Measurements from ENCODE around the gene CALN1.

Gene CALN1

GRCh38 chr7:72313906-72314305 lies 98.2 kb downstream of the CALN1 start:
- no peak overlapping the region for H3K9ac ChIP-seq
- no peak overlapping the region for H3K4me2 ChIP-seq
- no peaks in the 10 kb centered on the region for H3K4me1 ChIP-seq
- TF ChIP-seq Cebpa-rat (IDR thresholded peaks at IDR 0.05), result no peak
- no peak overlapping the region for H3K4me3 ChIP-seq
- no peak overlapping the region for H3K27ac ChIP-seq
- H4K20me1 ChIP-seq, result no peaks in the 10 kb centered on the region
- H3K36me3 ChIP-seq, result no peaks in the 10 kb centered on the region
- no peaks in the 10 kb centered on the region for H3K9me3 ChIP-seq
- H3K27me3 ChIP-seq, result no peaks in the 10 kb centered on the region

DNA sequence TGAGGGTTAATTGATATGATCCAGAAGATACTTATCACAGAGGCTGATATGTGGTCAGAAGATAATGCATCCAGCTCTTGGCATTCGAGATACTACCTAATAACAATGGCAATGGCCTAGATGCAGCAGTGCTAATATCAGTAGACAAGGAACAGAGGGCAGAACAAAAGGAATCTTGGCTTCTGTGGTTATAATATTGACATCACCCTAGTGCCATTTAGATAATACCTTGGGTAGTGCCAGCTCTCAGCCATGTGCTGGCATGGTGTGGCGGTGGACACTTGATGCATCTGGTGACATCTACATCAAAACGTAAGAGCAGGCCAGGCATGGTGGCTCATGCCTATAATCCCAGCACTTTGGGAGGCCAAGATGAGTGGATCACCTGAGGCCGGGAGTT lies 101.8 kb downstream of the CALN1 start:
- H3K9me3 ChIP-seq, result no peaks in the 10 kb centered on the region
- no peaks in the 10 kb centered on the region for H4K20me1 ChIP-seq
- no peaks in the 10 kb centered on the region for H3K36me3 ChIP-seq
- H3K4me2 ChIP-seq, result no peak overlapping the region
- H3K4me1 ChIP-seq, result no peaks in the 10 kb centered on the region
- no peak for TF ChIP-seq Cebpa-rat (IDR thresholded peaks at IDR 0.05)
- H3K27ac ChIP-seq, result no peak overlapping the region
- H3K9ac ChIP-seq, result no peak overlapping the region
- H3K4me3 ChIP-seq, result no peak overlapping the region
- no peaks in the 10 kb centered on the region for H3K27me3 ChIP-seq

DNA sequence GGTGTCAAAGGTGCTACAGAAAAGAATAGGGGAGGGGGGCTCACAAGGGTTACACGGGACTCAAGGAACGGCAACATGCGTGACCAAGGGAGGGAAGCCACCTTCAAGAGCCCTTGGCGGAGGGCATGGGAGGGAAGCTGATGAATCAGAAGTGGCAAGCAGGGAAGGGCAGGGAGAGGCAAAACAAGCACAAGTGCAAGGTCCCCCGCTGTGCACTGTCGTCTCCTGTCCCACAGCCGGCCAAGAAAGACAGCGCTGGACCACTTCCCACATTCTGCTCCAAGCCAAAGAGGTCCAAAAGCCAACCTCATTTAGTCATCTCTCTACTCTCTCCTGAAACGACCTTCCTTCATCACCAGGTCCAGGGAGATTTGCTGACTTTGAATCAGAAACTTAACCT lies 102.7 kb downstream of the CALN1 start:
- H4K20me1 ChIP-seq, result no peaks in the 10 kb centered on the region
- no peaks in the 10 kb centered on the region for H3K27me3 ChIP-seq
- no peak for TF ChIP-seq Cebpa-rat (IDR thresholded peaks at IDR 0.05)
- H3K36me3 ChIP-seq, result no peaks in the 10 kb centered on the region
- no peak overlapping the region for H3K4me2 ChIP-seq
- no peaks in the 10 kb centered on the region for H3K9me3 ChIP-seq
- no peak overlapping the region for H3K9ac ChIP-seq
- H3K4me1 ChIP-seq, result no peaks in the 10 kb centered on the region
- no peak overlapping the region for H3K27ac ChIP-seq
- H3K4me3 ChIP-seq, result no peak overlapping the region

GRCh38 chr7:72308986-72309385 lies 103.2 kb downstream of the CALN1 start:
- Histone ChIP-seq H3K4me3 (no peak overlapping the region), H3K27me3 (no peaks in the 10 kb centered on the region), H3K4me1 (no peaks in the 10 kb centered on the region), H3K27ac (no peak overlapping the region), H3K9me3 (no peaks in the 10 kb centered on the region), H3K36me3 (no peaks in the 10 kb centered on the region), H3K4me2 (no peak overlapping the region), H3K9ac (no peak overlapping the region), H4K20me1 (no peaks in the 10 kb centered on the region)
- TF ChIP-seq Cebpa-rat (IDR thresholded peaks at IDR 0.05), result no peak

GRCh38 chr7:72307566-72307965 lies 104.6 kb downstream of the CALN1 start:
- Histone ChIP-seq H3K36me3 (no peaks in the 10 kb centered on the region), H3K4me2 (no peak overlapping the region)

DNA sequence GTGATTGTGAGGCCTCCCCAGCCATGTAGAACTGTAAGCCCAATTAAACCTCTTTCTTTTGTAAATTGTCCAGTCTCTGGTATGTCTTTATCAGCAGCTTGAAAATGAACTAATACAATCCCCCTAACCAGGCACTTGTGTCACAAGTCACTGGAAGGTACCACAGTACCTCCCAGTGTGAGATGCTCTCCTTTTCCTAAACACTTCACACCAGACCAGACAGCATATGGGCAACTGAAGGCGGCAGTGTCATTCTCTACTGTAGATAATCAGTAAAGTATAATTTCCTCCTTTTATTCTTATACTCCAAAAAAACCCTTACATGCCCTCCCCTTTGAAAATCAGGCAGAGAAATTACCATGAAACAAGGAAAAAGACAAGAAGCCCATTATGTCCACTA lies 113.2 kb downstream of the CALN1 start:
- H4K20me1 ChIP-seq, result no peaks in the 10 kb centered on the region
- H3K4me3 ChIP-seq, result no peak overlapping the region
- H3K27ac ChIP-seq, result no peak overlapping the region
- H3K9ac ChIP-seq, result no peak overlapping the region
- no peaks in the 10 kb centered on the region for H3K4me1 ChIP-seq
- H3K36me3 ChIP-seq, result no peaks in the 10 kb centered on the region
- no peaks in the 10 kb centered on the region for H3K9me3 ChIP-seq
- no peak overlapping the region for H3K4me2 ChIP-seq
- TF ChIP-seq Cebpa-rat (IDR thresholded peaks at IDR 0.05), result no peak
- no peaks in the 10 kb centered on the region for H3K27me3 ChIP-seq

More at GRCh38 chr7:72307566-72307965, 104.6 kb downstream of the CALN1 start:
- TF ChIP-seq Cebpa-rat (IDR thresholded peaks at IDR 0.05), result no peak
- Histone ChIP-seq H3K4me3 (no peak overlapping the region), H3K9ac (no peak overlapping the region), H4K20me1 (no peaks in the 10 kb centered on the region), H3K27ac (no peak overlapping the region), H3K4me1 (no peaks in the 10 kb centered on the region), H3K27me3 (no peaks in the 10 kb centered on the region), H3K9me3 (no peaks in the 10 kb centered on the region)

- Histone ChIP-seq H4K20me1 (no peaks in the 10 kb centered on the region), H3K4me2 (no peak overlapping the region), H3K9ac (no peak overlapping the region), H3K4me3 (no peak overlapping the region), H3K9me3 (no peaks in the 10 kb centered on the region), H3K4me1 (no peaks in the 10 kb centered on the region), H3K36me3 (no peaks in the 10 kb centered on the region), H3K27me3 (no peaks in the 10 kb centered on the region), H3K27ac (no peak overlapping the region)
- TF ChIP-seq Cebpa-rat (IDR thresholded peaks at IDR 0.05), result no peak
These were observed 114.0 kb downstream of the CALN1 start for GRCh38 chr7:72298091-72298490.

- Histone ChIP-seq H4K20me1 (no peaks in the 10 kb centered on the region), H3K4me2 (no peak overlapping the region), H3K36me3 (no peaks in the 10 kb centered on the region), H3K4me3 (no peak overlapping the region), H3K9ac (no peak overlapping the region), H3K27ac (no peak overlapping the region), H3K4me1 (peaks cover 4% of the 10 kb centered on the region; the same call in 1 of the 2 replicates), H3K27me3 (no peaks in the 10 kb centered on the region), H3K9me3 (no peaks in the 10 kb centered on the region)
- TF ChIP-seq Cebpa-rat (IDR thresholded peaks at IDR 0.05), result no peak
These were observed 114.5 kb downstream of the CALN1 start for GRCh38 chr7:72297636-72298035.

DNA sequence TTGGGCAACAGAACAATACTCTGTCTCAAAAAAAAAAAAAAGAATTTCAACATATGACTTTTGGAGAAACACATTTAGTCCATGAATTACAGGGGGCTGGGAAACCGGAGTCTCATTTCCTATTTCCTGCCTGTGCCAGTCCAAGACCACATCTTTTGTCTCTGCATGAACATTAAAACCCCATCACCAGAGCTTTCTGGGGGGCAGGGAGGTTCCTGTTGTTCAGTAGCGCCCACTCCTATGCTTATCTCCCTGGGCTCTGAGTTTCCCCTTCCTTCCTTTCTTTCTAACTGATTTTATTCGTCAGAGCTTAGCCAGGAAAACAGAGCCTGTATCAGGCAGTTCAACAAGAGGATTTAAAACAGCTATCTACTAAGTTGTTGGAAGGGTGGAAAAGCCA lies 119.3 kb downstream of the CALN1 start:
- H3K4me1 ChIP-seq, result peaks cover 5% of the 10 kb centered on the region; the same call in 1 of the 2 replicates
- no peak overlapping the region for H3K4me3 ChIP-seq
- H3K4me2 ChIP-seq, result peak overlapping the region; percentile 20; the same call in 1 of the 2 replicates
- H3K36me3 ChIP-seq, result no peaks in the 10 kb centered on the region
- no peak overlapping the region for H3K9ac ChIP-seq
- TF ChIP-seq Cebpa-rat (IDR thresholded peaks at IDR 0.05), result no peak
- no peak overlapping the region for H3K27ac ChIP-seq
- peaks cover 15% of the 10 kb centered on the region; the same call in 1 of the 2 replicates for H3K9me3 ChIP-seq
- H3K27me3 ChIP-seq, result no peaks in the 10 kb centered on the region
- no peaks in the 10 kb centered on the region for H4K20me1 ChIP-seq

DNA sequence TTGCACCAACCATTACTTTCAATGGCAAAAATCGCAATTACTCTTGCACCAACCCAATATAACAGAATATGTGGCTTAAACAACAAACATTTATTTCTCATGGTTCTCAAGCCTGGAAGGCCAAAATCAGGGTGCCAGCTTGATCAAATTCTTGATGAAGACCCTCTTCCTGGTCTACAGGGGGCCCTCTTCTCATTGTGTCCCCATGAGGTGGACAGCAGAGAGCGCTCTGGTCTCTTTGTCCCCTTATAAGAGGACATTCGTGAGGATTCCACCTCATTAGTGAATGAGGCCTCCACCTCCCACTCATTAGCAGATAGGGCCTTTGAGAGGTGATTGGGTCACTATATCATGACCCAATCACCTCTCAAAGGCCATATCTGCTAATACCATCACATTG lies 120.0 kb downstream of the CALN1 start:
- H3K27ac ChIP-seq, result no peak overlapping the region
- no peak overlapping the region for H3K4me2 ChIP-seq
- no peaks in the 10 kb centered on the region for H3K36me3 ChIP-seq
- no peak for TF ChIP-seq Cebpa-rat (IDR thresholded peaks at IDR 0.05)
- peaks cover 5% of the 10 kb centered on the region; the same call in 1 of the 2 replicates for H3K4me1 ChIP-seq
- no peaks in the 10 kb centered on the region for H4K20me1 ChIP-seq
- peaks cover 15% of the 10 kb centered on the region; the same call in 1 of the 2 replicates for H3K9me3 ChIP-seq
- H3K4me3 ChIP-seq, result no peak overlapping the region
- no peak overlapping the region for H3K9ac ChIP-seq
- no peaks in the 10 kb centered on the region for H3K27me3 ChIP-seq

DNA sequence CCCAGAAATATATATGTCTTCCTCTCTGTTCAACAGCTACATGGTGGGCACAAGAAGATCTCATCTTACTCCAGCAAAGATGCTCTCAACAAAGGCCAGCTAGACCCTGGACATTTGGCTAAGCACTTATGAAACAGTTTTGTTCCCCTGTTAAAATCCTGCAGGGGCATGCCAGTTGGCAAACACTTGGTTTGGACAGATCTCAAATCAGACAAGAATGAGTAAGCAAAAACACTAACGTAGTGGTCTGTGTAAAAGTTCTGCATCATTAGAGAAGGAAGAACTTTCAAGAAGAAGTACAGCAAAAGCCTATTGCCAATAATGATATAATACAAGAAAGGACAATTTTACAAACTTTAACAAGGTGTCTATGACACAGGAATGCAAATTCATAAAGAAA lies 125.6 kb downstream of the CALN1 start:
- Histone ChIP-seq H3K27ac (no peak overlapping the region), H3K9me3 (peaks cover 18% of the 10 kb centered on the region; the same call in 1 of the 2 replicates), H3K27me3 (no peaks in the 10 kb centered on the region), H3K36me3 (no peaks in the 10 kb centered on the region), H3K4me1 (no peaks in the 10 kb centered on the region), H3K4me3 (no peak overlapping the region), H3K4me2 (no peak overlapping the region), H3K9ac (no peak overlapping the region), H4K20me1 (no peaks in the 10 kb centered on the region)
- no peak for TF ChIP-seq Cebpa-rat (IDR thresholded peaks at IDR 0.05)

Data from BLaER1 (cell line).